Sigmoid colon (tissue), 4 donors: Measurements from ENCODE around the gene RBM38.

Experiments used
- CTCF ChIP-seq, 4 experiments: fragments of 450-650 bp in 3 of 4; fragments of 200-600 bp in 1 of 4; IDR thresholded peaks; one replicate each; pipeline ENCODE4 v1.5.1; 2016 to 2019; ENCODE audit warnings: antibody characterized with exemption in 4 of 4, mild to moderate bottlenecking in 3 of 4, moderate library complexity in 2 of 4
- POLR2A ChIP-seq, 2 donors: fragments of 450-650 bp; IDR thresholded peaks; one replicate each; pipeline ENCODE4 v1.6.1; 2016; ENCODE audit warnings: antibody characterized with exemption in 2 of 2, mild to moderate bottlenecking in 2 of 2, moderate library complexity in 2 of 2
- POLR2AphosphoS5 ChIP-seq, 4 donors: sonication (generic); formaldehyde crosslinking; IDR thresholded peaks; one replicate each; pipeline ENCODE4 v1.6.1; 2017; ENCODE audit warnings: antibody characterized with exemption in 4 of 4

- no peak for TF ChIP-seq CTCF (IDR thresholded peaks at IDR 0.05)
- no peak for TF ChIP-seq POLR2A (IDR thresholded peaks at IDR 0.05)
- no peak for TF ChIP-seq POLR2AphosphoS5 (IDR thresholded peaks at IDR 0.05)
Measured at GRCh38 chr20:57374343-57374930, 16.8 kb upstream of the RBM38 start.
